Measurements from ENCODE around the gene MYBPC3.

Gene MYBPC3

DNA sequence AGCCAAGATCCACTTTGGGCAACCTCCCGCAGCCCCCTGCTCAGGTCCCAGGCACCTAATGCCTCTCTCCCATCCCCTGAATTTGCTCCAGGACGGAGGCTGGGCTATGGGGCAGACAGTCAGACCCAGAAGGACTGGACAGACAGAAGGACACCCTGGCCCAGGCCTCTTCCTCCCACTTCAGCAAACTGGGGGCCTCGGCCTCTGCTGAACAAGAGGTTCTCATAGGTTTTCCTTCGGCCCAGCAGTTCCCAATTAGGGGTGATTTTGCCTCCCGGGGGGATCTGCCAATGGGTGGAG, 22.2 kb upstream of the MYBPC3 start:
- no peaks in the 10 kb centered on the region for H3K36me3 ChIP-seq (ENCODE audit: control insufficient read depth in 1 of 2, insufficient read depth in 2 of 2, low read depth in 1 of 2, low read length in 2 of 2)
- H2AFZ ChIP-seq (ENCODE audit: low read depth, low read length) = no peak overlapping the region
- H2AK5ac ChIP-seq (ENCODE audit: low read length, severe bottlenecking) = no peak overlapping the region
- no peaks in the 10 kb centered on the region for H3K9me3 ChIP-seq (ENCODE audit: control insufficient read depth, low read length)
- no peak overlapping the region for H3K4me3 ChIP-seq (ENCODE audit: insufficient read depth in 1 of 2, low read depth in 1 of 2, low read length in 2 of 2)
- no peak overlapping the region for H2BK15ac ChIP-seq (ENCODE audit: low read depth, poor library complexity, severe bottlenecking)
- no peak overlapping the region for H3K4me2 ChIP-seq (ENCODE audit: low read length, poor library complexity, severe bottlenecking)
- H3K27ac ChIP-seq (ENCODE audit: low read length, poor library complexity, severe bottlenecking) = no peak overlapping the region
- no peak overlapping the region for H3K4ac ChIP-seq (ENCODE audit: low read depth in 1 of 2, low read length in 2 of 2)
- peaks cover 23% of the 10 kb centered on the region for H3K4me1 ChIP-seq (ENCODE audit: control insufficient read depth, insufficient read depth, low read depth, low read length)
- no peak overlapping the region for H4K91ac ChIP-seq (ENCODE audit: low read length)
- H2BK5ac ChIP-seq (ENCODE audit: low read depth, low read length, poor library complexity, severe bottlenecking) = no peak overlapping the region
- no peak overlapping the region for H3K18ac ChIP-seq (ENCODE audit: low read depth in 1 of 2, low read length in 2 of 2)
- no peaks in the 10 kb centered on the region for H3K79me1 ChIP-seq (replicated peaks; ENCODE audit: low read length, poor library complexity, severe bottlenecking)
- H4K8ac ChIP-seq (ENCODE audit: low read length) = no peak overlapping the region
- DNase-seq = no peak
- 78% methylated on average over 5 of the region's 5 CpGs for WGBS
- H2BK120ac ChIP-seq (ENCODE audit: low read depth, low read length) = no peak overlapping the region
- peaks cover 0 to 7% of the 10 kb centered on the region in 2 experiments for H3K27me3 ChIP-seq (ENCODE audit: control insufficient read depth in 1 of 2, insufficient read depth in 1 of 2, low read length in 2 of 2)
- H3K9ac ChIP-seq (ENCODE audit: low read length) = no peak overlapping the region
- no peak overlapping the region for H3K23ac ChIP-seq (ENCODE audit: low read length in 2 of 2)
- H3K14ac ChIP-seq (ENCODE audit: low read length in 2 of 2) = no peak overlapping the region
- H2BK12ac ChIP-seq (ENCODE audit: low read length in 2 of 2) = no peak overlapping the region

GRCh38 chr11:47373876-47374719, 21.6 kb upstream of the MYBPC3 start:
- H3K27ac ChIP-seq (ENCODE audit: low read length, poor library complexity, severe bottlenecking) = no peak overlapping the region
- no peak overlapping the region for H2BK5ac ChIP-seq (ENCODE audit: low read depth, low read length, poor library complexity, severe bottlenecking)
- no peaks in the 10 kb centered on the region for H3K79me1 ChIP-seq (replicated peaks; ENCODE audit: low read length, poor library complexity, severe bottlenecking)
- no peak overlapping the region for H3K23ac ChIP-seq (ENCODE audit: low read length in 2 of 2)
- H3K4me3 ChIP-seq (ENCODE audit: insufficient read depth in 1 of 2, low read depth in 1 of 2, low read length in 2 of 2) = no peak overlapping the region
- H3K9ac ChIP-seq (ENCODE audit: low read length) = no peak overlapping the region
- H3K36me3 ChIP-seq (ENCODE audit: control insufficient read depth in 1 of 2, insufficient read depth in 2 of 2, low read depth in 1 of 2, low read length in 2 of 2) = no peaks in the 10 kb centered on the region
- H3K18ac ChIP-seq (ENCODE audit: low read depth in 1 of 2, low read length in 2 of 2) = no peak overlapping the region
- peaks cover 0 to 5% of the 10 kb centered on the region in 2 experiments for H3K27me3 ChIP-seq (ENCODE audit: control insufficient read depth in 1 of 2, insufficient read depth in 1 of 2, low read length in 2 of 2)
- 39% methylated on average over 18 of the region's 19 CpGs for WGBS
- H4K8ac ChIP-seq (ENCODE audit: low read length) = peak overlapping the region; percentile 92
- no peak overlapping the region for H4K91ac ChIP-seq (ENCODE audit: low read length)
- H3K4me2 ChIP-seq (ENCODE audit: low read length, poor library complexity, severe bottlenecking) = no peak overlapping the region
- no peaks in the 10 kb centered on the region for H3K9me3 ChIP-seq (ENCODE audit: control insufficient read depth, low read length)
- H3K4me1 ChIP-seq (ENCODE audit: control insufficient read depth, insufficient read depth, low read depth, low read length) = peaks cover 23% of the 10 kb centered on the region
- no peak overlapping the region for H2BK120ac ChIP-seq (ENCODE audit: low read depth, low read length)
- no peak overlapping the region for H2BK12ac ChIP-seq (ENCODE audit: low read length in 2 of 2)
- H3K14ac ChIP-seq (ENCODE audit: low read length in 2 of 2) = no peak overlapping the region
- H3K4ac ChIP-seq (ENCODE audit: low read depth in 1 of 2, low read length in 2 of 2) = no peak overlapping the region
- H2AFZ ChIP-seq (ENCODE audit: low read depth, low read length) = no peak overlapping the region
- no peak overlapping the region for H2AK5ac ChIP-seq (ENCODE audit: low read length, severe bottlenecking)
- no peak overlapping the region for H2BK15ac ChIP-seq (ENCODE audit: low read depth, poor library complexity, severe bottlenecking)
- DNase-seq = peak; percentile 77

GRCh38 chr11:47372422-47372821, 19.9 kb upstream of the MYBPC3 start:
- H3K27ac ChIP-seq (ENCODE audit: low read length, poor library complexity, severe bottlenecking) = no peak overlapping the region

GRCh38 chr11:47369676-47370075, 17.2 kb upstream of the MYBPC3 start:
- no peak overlapping the region for H2BK12ac ChIP-seq (ENCODE audit: low read length in 2 of 2)

More at GRCh38 chr11:47372422-47372821, 19.9 kb upstream of the MYBPC3 start:
- Histone ChIP-seq H2AFZ (ENCODE audit: low read depth, low read length) (no peak overlapping the region), H3K9me3 (ENCODE audit: control insufficient read depth, low read length) (no peaks in the 10 kb centered on the region), H2BK5ac (ENCODE audit: low read depth, low read length, poor library complexity, severe bottlenecking) (no peak overlapping the region), H2AK5ac (ENCODE audit: low read length, severe bottlenecking) (no peak overlapping the region), H3K14ac (ENCODE audit: low read length in 2 of 2) (no peak overlapping the region), H3K36me3 (ENCODE audit: control insufficient read depth in 1 of 2, insufficient read depth in 2 of 2, low read depth in 1 of 2, low read length in 2 of 2) (no peaks in the 10 kb centered on the region), H3K18ac (ENCODE audit: low read depth in 1 of 2, low read length in 2 of 2) (no peak overlapping the region), H3K4me3 (ENCODE audit: insufficient read depth in 1 of 2, low read depth in 1 of 2, low read length in 2 of 2) (no peak overlapping the region), H3K79me1 (replicated peaks; ENCODE audit: low read length, poor library complexity, severe bottlenecking) (no peaks in the 10 kb centered on the region), H3K4me2 (ENCODE audit: low read length, poor library complexity, severe bottlenecking) (no peak overlapping the region), H2BK15ac (ENCODE audit: low read depth, poor library complexity, severe bottlenecking) (no peak overlapping the region), H4K91ac (ENCODE audit: low read length) (no peak overlapping the region), H3K4me1 (ENCODE audit: control insufficient read depth, insufficient read depth, low read depth, low read length) (peaks cover 23% of the 10 kb centered on the region), H2BK120ac (ENCODE audit: low read depth, low read length) (no peak overlapping the region), H3K23ac (ENCODE audit: low read length in 2 of 2) (no peak overlapping the region), H3K4ac (ENCODE audit: low read depth in 1 of 2, low read length in 2 of 2) (no peak overlapping the region), H4K8ac (ENCODE audit: low read length) (no peak overlapping the region), H3K27me3 (ENCODE audit: control insufficient read depth in 1 of 2, insufficient read depth in 1 of 2, low read length in 2 of 2) (no peaks in the 10 kb centered on the region), H2BK12ac (ENCODE audit: low read length in 2 of 2) (no peak overlapping the region), H3K9ac (ENCODE audit: low read length) (no peak overlapping the region)
- WGBS = 84% methylated on average over 6 of the region's 7 CpGs
- DNase-seq = no peak

More at GRCh38 chr11:47369676-47370075, 17.2 kb upstream of the MYBPC3 start:
- Histone ChIP-seq H3K9ac (ENCODE audit: low read length) (peak overlapping the region; percentile 63), H3K4me2 (ENCODE audit: low read length, poor library complexity, severe bottlenecking) (no peak overlapping the region), H3K9me3 (ENCODE audit: control insufficient read depth, low read length) (no peaks in the 10 kb centered on the region), H3K4ac (ENCODE audit: low read depth in 1 of 2, low read length in 2 of 2) (no peak overlapping the region), H3K27me3 (ENCODE audit: control insufficient read depth in 1 of 2, insufficient read depth in 1 of 2, low read length in 2 of 2) (peaks cover 7% of the 10 kb centered on the region in 2 experiments), H2BK120ac (ENCODE audit: low read depth, low read length) (no peak overlapping the region), H2BK15ac (ENCODE audit: low read depth, poor library complexity, severe bottlenecking) (no peak overlapping the region), H4K91ac (ENCODE audit: low read length) (no peak overlapping the region), H2BK5ac (ENCODE audit: low read depth, low read length, poor library complexity, severe bottlenecking) (no peak overlapping the region), H3K4me1 (ENCODE audit: control insufficient read depth, insufficient read depth, low read depth, low read length) (peaks cover 6% of the 10 kb centered on the region), H3K23ac (ENCODE audit: low read length in 2 of 2) (no peak overlapping the region), H3K4me3 (ENCODE audit: insufficient read depth in 1 of 2, low read depth in 1 of 2, low read length in 2 of 2) (no peak overlapping the region), H3K27ac (ENCODE audit: low read length, poor library complexity, severe bottlenecking) (no peak overlapping the region), H3K14ac (ENCODE audit: low read length in 2 of 2) (no peak overlapping the region), H3K18ac (ENCODE audit: low read depth in 1 of 2, low read length in 2 of 2) (no peak overlapping the region), H4K8ac (ENCODE audit: low read length) (no peak overlapping the region), H2AK5ac (ENCODE audit: low read length, severe bottlenecking) (no peak overlapping the region), H2AFZ (ENCODE audit: low read depth, low read length) (no peak overlapping the region), H3K36me3 (ENCODE audit: control insufficient read depth in 1 of 2, insufficient read depth in 2 of 2, low read depth in 1 of 2, low read length in 2 of 2) (no peaks in the 10 kb centered on the region), H3K79me1 (replicated peaks; ENCODE audit: low read length, poor library complexity, severe bottlenecking) (no peaks in the 10 kb centered on the region)
- 66% methylated on average over 3 of the region's 3 CpGs for WGBS
- DNase-seq = no peak
